Stromal cell of bone marrow (primary cell): Measurements from ENCODE around the gene SARDH.

ENCODE experiments used
- DNase-seq: peaks from one replicate; pipeline ENCODE4 v3.0.0-alpha.2; 2012; ENCODE audit warnings: low read depth

The SARDH gene

DNA sequence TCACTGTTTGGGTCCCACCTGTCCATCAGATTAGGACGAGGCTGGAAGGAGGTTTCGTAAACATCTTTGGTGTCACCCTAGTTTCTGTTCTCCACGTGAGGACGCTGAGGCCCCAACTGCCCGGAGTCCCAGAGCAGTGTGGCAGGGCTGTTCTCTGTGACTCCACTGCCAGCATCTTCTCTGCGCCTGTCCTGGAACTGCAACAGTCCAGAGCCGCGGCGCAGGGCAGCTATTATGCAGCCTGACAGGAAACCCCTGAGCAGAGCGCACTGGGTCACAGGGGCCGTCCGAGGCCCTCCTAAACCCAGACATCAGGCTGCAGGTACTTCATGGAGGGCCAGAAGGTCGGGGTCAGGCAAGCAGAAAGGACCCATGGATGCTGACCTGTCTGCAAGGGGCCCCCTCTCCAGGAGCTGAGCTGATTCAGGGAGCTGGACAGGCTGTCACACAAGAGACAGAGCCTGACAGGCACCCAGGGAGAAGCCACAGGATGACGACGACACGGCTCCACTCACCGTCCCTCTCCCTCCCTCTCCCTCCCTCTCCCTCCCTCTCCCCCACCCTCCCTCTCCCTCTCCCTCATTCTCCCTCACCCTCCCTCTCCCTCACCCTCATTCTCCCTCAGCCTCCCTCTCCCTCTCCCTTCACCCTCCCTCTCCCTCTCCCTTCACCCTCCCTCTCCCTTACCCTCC, 70.2 kb downstream of the SARDH start:
- DNase-seq: no peak

DNA sequence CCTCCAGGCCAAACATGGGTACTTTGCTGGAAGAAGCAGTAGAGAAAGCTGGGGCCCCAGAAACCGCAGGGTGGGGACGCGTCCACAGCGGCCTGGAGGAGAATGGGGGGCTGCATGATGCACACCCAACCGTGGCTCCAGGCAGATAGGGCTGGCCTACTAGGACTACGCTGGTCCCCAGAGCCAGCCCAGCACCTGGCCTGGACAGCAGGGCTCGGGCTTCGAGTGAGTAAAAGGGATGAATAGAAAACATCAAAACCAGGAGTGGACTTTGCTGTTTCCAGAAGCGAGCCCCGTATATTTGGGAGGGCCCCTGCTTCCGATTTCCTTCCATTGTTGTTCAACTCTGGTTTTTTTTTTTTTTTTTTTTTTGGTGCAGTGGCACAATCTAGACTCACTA, 71.3 kb downstream of the SARDH start:
- DNase-seq: no peak

DNA sequence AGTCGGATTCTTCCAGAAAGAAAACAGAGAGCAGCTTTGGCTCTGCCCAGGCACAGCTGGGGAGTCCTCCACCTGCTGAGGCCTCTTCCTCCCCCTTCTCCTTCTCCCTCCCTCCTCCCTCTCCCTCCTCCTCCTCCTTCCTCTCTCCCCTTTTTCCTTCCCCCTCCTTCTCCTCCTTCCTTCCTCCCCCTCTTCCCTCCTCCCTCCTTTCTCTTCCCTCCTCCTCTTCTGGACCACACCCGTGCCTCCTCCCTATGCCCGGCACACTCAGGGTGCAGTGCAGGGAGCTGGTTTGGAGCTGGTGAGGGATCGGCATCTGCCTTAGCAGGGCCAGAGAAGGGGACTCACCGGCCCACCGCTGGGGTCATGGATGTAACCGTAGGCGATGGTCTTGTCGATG, 71.8 kb downstream of the SARDH start:
- no peak for DNase-seq

DNA sequence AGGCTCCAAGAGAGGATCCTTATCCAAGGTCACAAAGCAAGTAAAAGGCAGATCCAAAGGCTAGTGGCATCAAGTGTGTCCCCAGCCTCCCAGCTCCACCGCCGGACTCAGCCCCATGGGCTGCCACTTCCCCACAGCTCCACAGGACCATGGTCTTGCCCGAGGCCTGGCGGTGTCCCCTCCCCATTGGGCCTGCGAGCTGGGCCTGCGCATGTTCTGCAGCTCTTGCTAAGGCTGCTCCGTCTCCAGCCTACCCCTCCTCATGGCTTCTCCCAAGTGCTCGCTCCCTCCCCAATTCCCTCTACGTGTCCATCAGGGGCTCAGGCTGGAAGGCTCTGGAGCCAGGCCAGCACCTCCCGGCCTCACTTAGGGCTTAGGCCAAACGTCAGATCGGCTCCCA, 72.6 kb downstream of the SARDH start:
- DNase-seq: no peak

DNA sequence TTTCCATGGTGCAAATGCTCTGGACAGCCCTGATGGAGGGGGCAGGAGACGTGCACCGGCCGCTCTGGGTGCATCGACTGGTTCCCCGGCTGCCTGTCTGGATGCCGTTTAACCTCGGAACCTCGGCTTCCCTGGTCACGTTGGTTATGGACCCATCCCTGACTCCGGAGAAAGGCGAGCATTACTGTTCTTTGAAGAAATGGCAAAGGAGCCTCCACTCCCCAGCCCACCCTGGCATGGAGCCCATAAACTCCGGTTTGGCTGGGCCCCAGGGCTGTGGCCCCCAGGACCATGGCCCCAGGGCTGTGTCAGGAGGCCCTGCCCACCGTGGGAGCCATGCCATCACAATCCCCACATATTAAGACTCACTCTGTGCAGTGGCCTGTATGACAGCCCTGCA, 73.1 kb downstream of the SARDH start:
- no peak for DNase-seq

DNA sequence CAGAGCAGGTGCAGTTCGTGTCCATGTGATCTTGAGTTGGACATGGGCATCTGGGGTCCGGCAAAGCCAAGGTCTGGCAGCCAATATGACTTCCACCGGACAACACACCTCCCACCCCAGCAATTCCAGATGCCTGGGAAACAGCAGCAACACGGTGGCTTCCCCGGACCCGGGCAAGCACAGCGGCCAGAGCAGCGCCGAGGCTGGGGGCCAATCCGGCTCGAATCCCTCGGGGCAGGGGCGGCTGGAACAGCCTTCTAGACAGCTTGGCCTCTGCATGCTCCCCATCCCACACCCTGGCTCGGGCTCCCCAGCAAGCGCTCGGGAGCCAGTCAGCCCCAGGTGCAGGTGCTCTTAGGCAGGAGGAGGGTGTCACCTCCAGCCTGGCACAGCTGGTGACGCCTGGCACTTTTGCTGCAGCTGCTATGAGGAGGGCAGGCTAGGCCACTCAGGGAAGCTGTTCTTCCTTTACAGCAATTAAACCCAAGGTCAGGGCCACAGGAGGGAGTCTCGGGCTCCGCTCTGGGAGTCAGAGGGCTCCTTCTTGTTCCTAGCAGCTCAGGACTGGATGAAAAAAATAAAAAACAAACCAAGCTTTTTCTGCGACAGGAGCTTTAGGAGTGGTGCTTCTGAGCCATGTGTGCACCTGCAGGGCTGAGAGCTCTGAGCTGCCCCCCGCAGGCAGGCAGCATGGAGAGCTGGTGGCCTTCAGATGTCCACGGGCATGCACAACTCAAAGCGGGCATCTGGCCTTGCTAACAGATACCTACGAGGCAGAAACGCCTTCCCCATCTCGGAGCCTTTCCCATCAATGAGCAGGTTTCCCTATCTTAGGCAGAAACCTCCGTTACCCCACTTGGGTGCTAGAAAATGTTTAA, 73.7 kb downstream of the SARDH start:
- no peak for DNase-seq

DNA sequence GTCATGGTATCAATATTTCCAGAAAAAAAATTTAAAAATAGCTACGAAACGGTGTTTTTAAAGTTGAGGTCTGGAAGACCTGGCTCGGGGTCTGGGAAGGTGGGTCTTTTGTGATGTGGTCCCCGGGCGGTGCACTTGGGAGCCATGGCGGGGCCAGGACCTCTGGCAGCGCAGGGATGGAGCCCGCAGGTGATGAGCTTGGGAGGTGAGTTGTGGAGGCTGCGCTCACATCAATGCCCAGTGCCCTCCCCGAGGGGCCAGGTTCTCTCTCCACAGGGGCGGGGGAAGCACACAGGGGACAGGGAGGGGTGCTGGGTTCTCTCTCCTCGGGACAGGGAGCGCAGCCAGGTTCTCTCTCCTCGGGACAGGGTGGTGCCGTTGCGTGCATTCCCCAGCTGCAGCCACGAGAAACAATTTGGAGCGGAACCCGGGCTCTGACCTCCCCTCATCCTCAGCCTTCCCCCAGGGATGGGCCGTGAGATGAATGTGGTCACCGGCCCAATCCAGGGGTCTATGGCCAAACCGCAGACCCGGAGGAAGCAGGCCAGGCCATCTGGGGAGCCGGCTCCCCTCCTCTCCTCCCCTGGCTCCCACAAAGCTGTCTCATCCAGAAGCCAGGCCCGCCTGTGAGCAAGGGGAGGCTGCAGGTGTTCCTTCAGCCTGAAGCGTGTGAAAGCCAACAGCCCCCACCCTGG, 76.2 kb downstream of the SARDH start:
- DNase-seq: no peak

DNA sequence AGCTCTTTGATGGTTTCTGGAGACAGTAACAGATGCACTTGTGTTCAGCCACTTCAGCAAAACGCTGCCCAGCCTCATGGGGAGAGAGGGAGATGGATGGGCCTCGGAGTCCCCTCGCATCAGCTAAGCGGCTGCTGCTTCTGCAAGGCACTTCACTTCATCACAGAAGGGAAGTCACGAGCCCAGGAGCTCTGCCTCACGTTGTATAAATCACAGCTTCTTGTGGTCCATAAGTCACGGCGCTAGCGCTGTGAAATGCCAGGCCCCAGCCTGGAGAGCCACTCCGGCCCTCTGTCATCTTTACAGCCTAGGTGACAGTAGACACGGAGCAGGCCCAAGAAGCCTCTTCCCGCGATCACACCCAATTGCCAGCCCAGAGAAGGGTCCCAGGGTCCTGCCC, 78.6 kb downstream of the SARDH start:
- DNase-seq: no peak

DNA sequence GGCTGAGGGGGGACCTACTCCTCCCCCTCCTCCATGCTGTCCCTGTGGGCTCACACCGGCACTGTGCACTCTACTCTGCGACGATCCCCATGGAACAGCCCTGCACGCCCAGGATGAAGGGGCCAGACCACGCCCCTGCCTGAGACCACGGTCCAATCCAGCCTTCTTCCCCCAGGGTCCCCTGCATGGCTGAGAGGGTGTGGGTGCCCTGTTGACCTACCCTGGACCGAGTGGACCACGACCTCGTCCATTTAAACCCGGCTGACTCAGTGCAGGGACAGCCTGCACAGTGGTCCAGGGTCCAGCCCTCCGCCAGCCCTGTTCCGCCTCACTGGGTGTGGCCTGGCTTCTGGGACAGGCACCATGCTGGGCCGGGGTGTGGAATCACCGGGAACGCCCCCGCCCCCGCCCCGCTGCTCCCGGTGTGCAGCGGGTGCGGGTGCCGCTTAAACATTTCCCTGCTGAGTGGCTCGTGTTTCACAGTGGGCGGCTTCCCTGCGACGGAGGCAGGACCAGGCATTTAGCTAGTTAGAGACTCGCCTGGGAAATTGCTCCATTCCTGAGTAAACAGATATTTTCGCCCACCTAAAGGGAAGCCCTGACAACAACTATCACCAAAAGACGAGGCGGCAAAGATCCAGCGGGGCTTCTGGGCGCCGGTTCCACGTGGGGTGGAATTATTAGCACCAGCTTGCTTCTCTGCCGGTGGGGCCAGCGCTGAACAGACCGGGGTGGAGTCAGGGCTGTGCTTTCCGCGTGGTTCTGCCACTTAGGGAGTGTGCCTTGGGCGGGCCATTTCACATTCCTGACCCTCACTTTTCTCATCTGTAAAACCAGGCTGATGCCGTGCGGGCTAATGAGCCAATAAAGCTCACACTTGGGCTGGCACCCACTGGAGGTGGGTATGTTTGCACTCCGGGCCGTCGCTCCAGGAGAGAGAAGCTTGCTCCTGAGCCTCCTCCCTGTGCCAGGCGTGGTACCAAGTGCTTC, 79.4 kb downstream of the SARDH start:
- DNase-seq: no peak

DNA sequence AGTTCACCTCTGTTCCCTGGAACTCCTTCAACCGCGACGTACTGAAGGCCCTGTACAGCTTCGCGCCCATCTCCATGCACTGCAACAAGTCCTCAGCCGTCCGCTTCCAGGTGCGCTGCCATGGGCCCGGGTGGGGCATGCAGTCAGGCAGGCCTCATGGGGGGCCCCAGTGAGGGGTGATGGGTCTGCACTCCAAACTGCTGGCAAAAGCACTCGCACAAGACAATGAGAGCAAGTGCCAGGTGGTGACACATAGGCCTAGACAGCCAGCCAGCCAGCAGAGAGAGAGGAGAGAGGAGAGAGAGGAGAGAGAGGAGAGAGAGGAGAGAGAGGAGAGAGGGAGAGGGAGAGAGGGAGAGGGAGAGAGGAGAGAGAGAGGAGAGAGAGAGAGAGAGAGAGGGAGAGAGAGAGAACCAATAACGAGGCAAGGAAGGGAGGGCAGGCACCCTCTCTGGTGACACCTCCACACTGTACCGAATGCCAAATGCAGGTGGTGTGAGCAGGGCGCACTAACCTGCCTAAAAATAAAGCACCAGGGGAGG, 81.0 kb downstream of the SARDH start:
- DNase-seq: no peak

DNA sequence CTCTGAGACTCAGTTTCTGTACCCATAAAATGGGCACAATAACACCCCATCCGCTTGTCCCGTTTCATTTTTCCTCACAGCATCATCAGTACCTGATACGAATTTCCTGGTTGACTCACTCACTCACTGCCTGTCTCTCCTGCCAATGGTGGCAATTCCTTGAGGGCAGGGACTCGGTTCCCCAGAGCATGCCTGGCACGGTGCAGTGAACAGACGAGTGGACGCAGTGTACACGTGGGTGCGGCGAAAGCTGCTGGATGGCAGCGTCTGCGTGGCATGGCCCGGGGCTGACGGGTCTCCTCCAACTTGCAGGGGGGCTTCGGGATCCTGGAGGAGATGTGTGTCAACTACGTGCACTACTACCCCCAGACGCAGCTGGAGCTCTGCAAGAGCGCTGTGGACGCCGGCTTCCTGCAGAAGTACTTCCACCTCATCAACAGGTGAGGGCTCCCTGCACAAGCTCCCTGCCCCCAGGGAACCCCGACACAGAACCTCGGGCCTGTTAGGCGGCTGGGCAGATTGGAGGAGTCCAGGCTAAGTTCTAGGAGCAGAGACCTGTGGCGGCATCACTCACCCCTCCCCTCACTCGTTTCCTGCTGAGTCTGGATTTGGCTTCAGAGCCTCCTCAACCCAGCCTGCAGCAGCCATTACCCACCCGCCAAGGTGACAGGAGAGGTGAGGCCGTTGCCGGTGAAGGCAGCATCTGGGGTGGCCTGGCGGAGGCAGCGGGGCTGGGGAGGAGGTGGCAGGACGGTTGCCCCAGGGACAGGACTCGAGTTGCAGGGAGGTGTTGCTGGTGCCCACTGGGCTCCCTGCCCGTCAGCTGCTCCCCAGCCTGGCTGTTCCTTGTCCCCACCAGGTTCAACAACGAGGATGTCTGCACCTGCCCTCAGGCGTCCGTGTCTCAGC, 81.7 kb downstream of the SARDH start:
- DNase-seq: no peak

DNA sequence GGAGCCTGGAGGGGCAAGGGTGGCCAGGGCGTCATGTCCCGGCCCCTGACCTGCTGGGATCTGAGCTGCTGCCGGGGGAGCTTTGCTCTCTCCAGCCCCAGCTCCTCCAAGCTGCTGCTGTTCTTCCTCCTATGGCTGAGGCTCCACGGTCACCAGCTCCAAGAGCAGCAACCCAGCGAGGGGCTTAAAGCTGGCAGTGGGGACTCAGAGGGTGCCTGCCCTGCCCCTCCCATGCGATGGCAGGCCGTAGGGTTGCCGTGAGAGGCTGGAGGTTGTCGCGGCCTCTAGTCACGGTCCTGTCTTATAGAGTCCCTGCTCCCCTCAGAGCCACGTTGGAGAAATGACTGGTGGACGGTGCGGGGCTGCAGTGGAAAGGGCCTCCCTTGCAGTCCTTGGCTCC, 82.5 kb downstream of the SARDH start:
- DNase-seq: no peak

DNA sequence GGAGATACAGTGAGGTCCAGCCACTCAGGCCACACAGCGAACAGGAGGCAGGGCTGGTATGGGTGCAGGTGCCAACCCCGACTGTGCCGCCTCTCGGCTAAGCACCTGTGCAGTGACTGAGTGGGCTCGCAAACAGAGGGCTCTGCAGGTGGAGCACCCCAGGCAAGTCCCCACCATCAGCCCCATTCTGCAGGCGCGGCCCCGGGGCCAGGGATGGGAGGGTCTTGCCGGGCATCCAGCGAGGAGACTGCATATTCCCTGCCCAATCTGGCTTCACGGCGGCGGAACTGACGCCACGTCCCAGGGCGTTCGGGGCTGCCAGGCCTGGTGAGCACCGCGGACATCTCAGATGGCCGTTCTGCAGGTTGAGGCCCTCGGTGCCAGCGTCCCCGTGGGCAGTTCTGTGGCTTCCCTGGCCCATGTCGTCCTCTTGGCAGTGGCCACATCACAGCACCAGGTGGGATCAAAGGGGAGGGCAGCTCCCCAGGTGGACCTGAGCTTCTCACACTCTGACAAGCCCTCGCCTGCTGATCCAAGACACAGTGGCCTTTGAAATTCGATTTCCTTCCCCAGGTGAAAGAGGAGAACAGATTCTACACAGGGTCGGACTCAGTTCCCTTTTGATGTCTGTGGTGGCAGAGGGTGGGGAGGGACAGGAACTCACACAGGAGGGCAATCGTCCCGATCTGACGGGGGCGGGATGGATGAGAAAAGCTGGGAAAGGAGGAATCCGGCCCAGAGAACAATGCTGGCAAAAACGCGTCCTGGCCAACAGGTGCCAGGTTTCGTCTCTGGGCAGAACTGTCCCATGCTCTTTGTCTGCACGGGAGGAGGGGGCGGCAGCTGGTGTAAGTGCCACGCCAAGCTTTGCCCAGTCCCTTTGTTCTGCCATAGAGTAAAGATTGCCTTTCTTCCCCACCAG, 83.2 kb downstream of the SARDH start:
- DNase-seq: no peak

DNA sequence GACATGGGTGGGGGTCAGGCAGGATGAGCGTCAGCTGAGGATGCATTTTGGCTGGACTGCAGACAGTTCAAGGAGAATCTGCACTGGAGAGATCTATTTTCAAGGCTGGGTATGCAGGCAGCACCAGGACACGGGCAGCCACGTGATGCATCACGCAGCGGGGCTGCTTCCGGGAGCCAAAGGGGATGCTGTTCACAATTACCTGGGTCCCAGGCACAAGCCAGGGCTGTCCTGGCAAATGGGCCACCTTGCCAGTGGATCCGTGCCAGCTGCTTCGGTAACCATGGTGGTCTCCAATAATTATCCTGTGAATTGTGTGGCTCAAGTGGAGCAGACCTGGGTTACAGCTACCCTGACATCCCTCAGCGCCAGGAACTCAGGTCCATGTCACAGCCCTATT, 84.5 kb downstream of the SARDH start:
- DNase-seq: no peak

DNA sequence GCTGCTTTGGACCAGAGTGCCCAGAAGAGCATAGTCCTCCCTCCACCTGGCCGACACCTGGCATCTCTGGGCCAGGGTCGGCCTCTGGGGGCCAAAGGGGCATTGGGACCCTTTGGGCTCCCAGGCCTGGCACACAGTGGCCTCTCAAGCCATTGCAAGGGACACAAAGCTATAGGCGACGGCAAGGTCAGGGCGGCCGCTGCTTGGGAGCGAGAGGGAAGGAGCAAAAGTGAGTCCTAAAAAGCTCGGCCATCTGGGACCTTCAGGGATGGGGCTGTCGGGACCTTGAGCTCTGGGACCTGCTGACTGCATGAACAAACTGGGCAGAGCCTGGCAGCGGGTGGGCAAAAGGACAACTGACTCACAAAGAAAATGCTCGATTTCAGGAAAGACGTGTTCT, 88.1 kb downstream of the SARDH start:
- DNase-seq: no peak

DNA sequence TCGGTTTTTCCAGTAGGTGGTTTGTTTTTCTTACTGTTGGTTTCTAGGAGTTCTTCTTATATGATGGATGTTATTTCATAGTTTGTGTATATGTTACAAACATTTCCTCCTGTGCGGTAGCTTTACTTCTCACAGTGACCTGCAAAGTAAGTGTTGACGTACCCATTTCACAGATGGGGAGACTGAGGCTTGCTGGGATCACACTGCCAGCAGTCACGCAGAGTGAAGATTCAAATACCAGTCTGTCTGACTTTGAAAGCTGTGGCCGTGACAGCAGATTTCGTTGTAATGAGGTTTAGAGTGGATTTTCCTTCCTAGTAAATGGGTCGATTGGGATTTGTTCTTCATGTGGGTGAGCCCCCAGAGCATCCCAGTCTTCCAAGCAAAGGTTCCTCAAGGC, 89.0 kb downstream of the SARDH start:
- DNase-seq: no peak

DNA sequence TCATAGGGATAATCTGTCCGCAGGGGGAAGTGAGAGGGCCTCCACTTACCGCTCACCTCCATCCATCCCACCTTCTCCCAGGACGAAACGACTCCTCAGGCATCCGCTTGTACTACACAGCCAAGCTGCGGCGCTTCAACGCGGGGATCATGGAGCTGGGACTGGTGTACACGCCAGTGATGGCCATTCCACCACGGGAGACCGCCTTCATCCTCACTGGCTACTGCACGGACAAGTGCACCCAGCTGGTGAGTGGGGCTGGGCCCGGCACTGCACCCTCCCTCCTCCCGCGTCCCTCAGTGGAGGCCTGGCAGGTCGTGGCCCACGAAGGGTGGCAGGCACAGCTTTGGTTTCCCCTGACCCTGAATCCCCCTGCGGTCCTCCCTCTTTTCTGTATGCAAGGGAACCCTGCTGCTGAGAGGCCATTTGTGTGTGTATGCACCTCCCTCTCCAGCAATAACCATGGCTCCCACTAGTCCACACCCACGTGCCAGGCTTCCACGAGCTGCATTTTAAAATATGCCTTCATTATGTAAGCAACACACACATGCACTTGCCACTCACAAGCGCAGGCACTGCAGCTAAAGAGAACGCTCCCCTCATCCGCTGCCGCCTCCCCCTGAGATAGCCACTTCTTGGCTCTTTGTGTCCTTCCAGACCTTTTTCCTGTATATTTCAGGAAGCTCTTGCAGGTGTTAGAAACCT, 90.2 kb downstream of the SARDH start:
- DNase-seq: no peak

DNA sequence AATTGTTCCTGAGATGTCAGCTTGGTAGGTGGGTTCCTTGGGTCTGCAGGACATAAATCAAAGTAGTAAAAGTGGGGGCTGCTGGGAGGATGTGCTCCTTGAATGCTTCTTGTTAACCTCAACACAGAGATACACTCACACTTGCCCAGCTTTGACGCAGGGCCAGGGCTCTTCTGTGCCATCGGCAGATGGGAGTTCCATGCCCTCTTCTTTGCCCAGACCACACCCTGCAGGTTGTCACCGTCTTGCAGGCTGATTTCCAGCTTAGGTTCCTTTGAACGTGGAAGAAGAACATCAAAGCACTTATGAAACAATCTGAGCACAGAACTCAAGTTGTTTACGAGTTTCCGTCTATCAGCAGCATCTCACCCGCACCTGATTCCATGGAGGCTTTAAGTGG, 91.0 kb downstream of the SARDH start:
- DNase-seq: no peak
